Heart right ventricle (tissue), 16 donors: Measurements from ENCODE around the gene NT5DC3. TPM values are rescaled to one million over a fixed set of nuclear protein-coding genes. Genes with fewer than 3 reads are reported as not detected.

Experiments used
- ATAC-seq, 8 donors: fragments of 200-7000 bp; cut with Tn5 transposase; one replicate each; pipeline ENCODE4 v1.9.1; 2020; ENCODE audit warnings: mild to moderate bottlenecking in 8 of 8, moderate library complexity in 8 of 8, moderate number of reproducible peaks in 1 of 8
- DNase-seq, 2 donors: peaks; one replicate each; pipeline ENCODE4 v3.0.0-alpha.2; 2020
- H3K27ac ChIP-seq, 10 donors: fragments of 200-600 bp; sonication (generic) in 2 of 10; one replicate each; pipeline versions ENCODE4 v1.5.0 to v1.8.0; 2020 to 2022; ENCODE audit warnings: mild to moderate bottlenecking in 3 of 10
- H3K27me3 ChIP-seq, 7 donors: fragments of 200-600 bp; one replicate each; pipeline ENCODE4 v1.8.0; 2021 to 2022; ENCODE audit warnings: mild to moderate bottlenecking in 2 of 7
- H3K36me3 ChIP-seq, 9 donors: fragments of 200-600 bp; sonication (generic) in 1 of 9; one replicate each; pipeline versions ENCODE4 v1.5.0 to v1.8.0; 2020 to 2022; ENCODE audit warnings: mild to moderate bottlenecking in 2 of 9
- H3K4me1 ChIP-seq, 9 donors: fragments of 200-600 bp; sonication (generic) in 1 of 9; one replicate each; pipeline versions ENCODE4 v1.5.0 to v1.8.0; 2020 to 2022; ENCODE audit warnings: mild to moderate bottlenecking in 4 of 9
- H3K4me3 ChIP-seq, 10 donors: fragments of 200-600 bp; sonication (generic) in 2 of 10; one replicate each; pipeline versions ENCODE4 v1.5.0 to v1.8.0; 2020 to 2022; ENCODE audit warnings: mild to moderate bottlenecking in 7 of 10, moderate library complexity in 2 of 10
- H3K9me3 ChIP-seq, 11 donors: fragments of 200-600 bp in 10 of 11; sonication (generic) in 2 of 11; one replicate each; pipeline versions ENCODE4 v1.5.0 to v1.8.0; 2013 to 2022; ENCODE audit warnings: mild to moderate bottlenecking in 2 of 11, control low read depth in 1 of 11, moderate library complexity in 1 of 11
- CTCF ChIP-seq, 9 donors: fragments of 200-600 bp; sonication (generic) in 2 of 9; IDR thresholded peaks; one replicate each; pipeline versions ENCODE4 v1.5.0 to v1.8.0; 2021 to 2022; ENCODE audit warnings: antibody characterized with exemption in 9 of 9, mild to moderate bottlenecking in 5 of 9, moderate library complexity in 1 of 9
- WGBS, 2 donors: extraction: QIAGEN DNeasy Blood & Tissue Kit; methylation state at CpG; one replicate each; pipeline ENCODE4 v1.1.7; 2013; ENCODE audit warnings: inconsistent platforms in 1 of 2; 5-methylcytosine and 5-hydroxymethylcytosine counted together
- intact Hi-C, 10 donors: fragments of 100-400 bp; cut with DNase I; formaldehyde crosslinking; loops; one replicate each; pipeline versions ENCODE4 v1.11.1 to v1.14.2; 2022
- polyA plus RNA-seq, 2 donors: library from polyadenylated mRNA; stranded (reverse); fragments of 200-250 nt; gene quantifications; one replicate each; pipeline ENCODE4 v1.2.3, GENCODE V29; 2013
- total RNA-seq, 10 donors: library from RNA; stranded (reverse); fragmentation: NEBNext Ultra II Directional in 3 of 10; extraction: Animal tissue kit (Norgen Biotek cat#: 25700) in 3 of 10; gene quantifications; one replicate each; pipeline versions ENCODE4 v1.2.1 to v1.2.4, GENCODE V29; 2021 to 2023
- donor health status: Arrhythmogenic right ventricular cardiomyopathy.
- donor health status: ischemic (EF 13 %, LVEDD 7.1; RV severe dilation, severe dysfunction).
- donor health status: healthy with polysubstance abuse.
- donor health status: DM: no; HTN: yes; CAD: no.
- donor health status: DM: no; HTN: no; CAD: no.
- donor health status: ischemic (EF 25% LVEDD 6.9; RV normal size, moderate dysfunction).
- donor health status: ischemic (EF 25% LVEDD 5.7; RV mildly dilated, moderate dysfunction).
- donor health status: healthy.
- donor health status: DM: yes; HTN: yes; CAD: no.
- donor health status: Ischemic cardiomyopathy.
- donor health status: ischemic (EF 35%, LVEDD 5.7; RV mildly dilated, moderate dysfunction).
- donor health status: nonischemic (EF 11% LVEDD 7.7; RV severe dilation, severe dysfunction).
- donor health status: DM: yes; HTN: yes; CAD: no.
- donor health status: PGD.
- donor health status: ischemic (EF 29% LVEDD 5.4; RV normal size, mild dysfunction).
- donor health status: nonischemic (EF 23%, LVEDD 6.1; RV moderate dilation, normal function).

The NT5DC3 gene
- total and polyA plus RNA-seq, 12 donors = 1.0 to 4.9 (median 3.4) TPM

- no peak for DNase-seq
- no peak for ATAC-seq
- no peaks in the 10 kb centered on the region for H3K4me1 ChIP-seq
- no peaks in the 10 kb centered on the region for H3K9me3 ChIP-seq
- intact Hi-C loops = no loop called here
- TF ChIP-seq CTCF (IDR thresholded peaks at IDR 0.05) = no peak
- no peak overlapping the region for H3K4me3 ChIP-seq
- H3K36me3 ChIP-seq = no peaks in the 10 kb centered on the region
- WGBS, 2 donors = 95 to 97% methylated on average over 1 of the region's 1 CpG
- H3K27me3 ChIP-seq = no peaks in the 10 kb centered on the region
- H3K27ac ChIP-seq = no peak overlapping the region
Measured at GRCh38 chr12:103850429-103850828, 9.4 kb upstream of the NT5DC3 start.

- H3K4me3 ChIP-seq = no peak overlapping the region
- TF ChIP-seq CTCF (IDR thresholded peaks at IDR 0.05) = no peak
- no peaks in the 10 kb centered on the region for H3K9me3 ChIP-seq
- H3K36me3 ChIP-seq = no peaks in the 10 kb centered on the region
- no peak overlapping the region for H3K27ac ChIP-seq
- DNase-seq (no peak), ATAC-seq (peak in 3 of 8 donors; percentile 34 to 73 (median 71))
- no peaks in the 10 kb centered on the region for H3K27me3 ChIP-seq
- WGBS, 2 donors = 77 to 90% methylated on average over 4 of the region's 4 CpGs
- intact Hi-C loops = no loop called here
- no peaks in the 10 kb centered on the region for H3K4me1 ChIP-seq
Measured at GRCh38 chr12:103848917-103849491, 8.0 kb upstream of the NT5DC3 start.

- no peaks in the 10 kb centered on the region for H3K36me3 ChIP-seq
- intact Hi-C loops = no loop called here
- 51 to 69% methylated on average over 3 of the region's 3 CpGs for WGBS, 2 donors
- no peak for TF ChIP-seq CTCF (IDR thresholded peaks at IDR 0.05)
- H3K4me3 ChIP-seq = no peak overlapping the region
- H3K27ac ChIP-seq = no peak overlapping the region
- ATAC-seq (no peak), DNase-seq (no peak)
- no peaks in the 10 kb centered on the region for H3K27me3 ChIP-seq
- no peaks in the 10 kb centered on the region for H3K4me1 ChIP-seq
- no peaks in the 10 kb centered on the region for H3K9me3 ChIP-seq
Measured at GRCh38 chr12:103848143-103848542, 7.1 kb upstream of the NT5DC3 start.

- H3K27ac ChIP-seq = no peak overlapping the region
Measured at GRCh38 chr12:103846415-103846814, 5.4 kb upstream of the NT5DC3 start.

More at GRCh38 chr12:103846415-103846814, 5.4 kb upstream of the NT5DC3 start:
- WGBS, 2 donors = 87% methylated on average over 4 of the region's 4 CpGs
- ATAC-seq (no peak), DNase-seq (no peak)
- no peaks in the 10 kb centered on the region for H3K36me3 ChIP-seq
- no peak overlapping the region for H3K4me3 ChIP-seq
- H3K4me1 ChIP-seq = peaks cover 0 to 8% (median 0%) of the 10 kb centered on the region in 9 donors
- TF ChIP-seq CTCF (IDR thresholded peaks at IDR 0.05) = no peak
- intact Hi-C loops = no loop called here
- H3K9me3 ChIP-seq = no peaks in the 10 kb centered on the region
- H3K27me3 ChIP-seq = no peaks in the 10 kb centered on the region
